Keratinocyte (primary cell): ENCODE results near the gene GPRIN2.
"Not testable (repeated sequence)": the region's sequence is repeated elsewhere in the genome, so short reads cannot be mapped to it uniquely, and the experiment has no call there.

Experiments used
- CTCF ChIP-seq, 3 experiments: IDR thresholded peaks in 1 of 3; conservative IDR thresholded peaks in 1 of 3; optimal IDR thresholded peaks in 1 of 3; 2 replicates in 2 of 3; 3 replicates in 1 of 3; pipeline versions ENCODE3 to v1.5.1; 2011; ENCODE audit warnings: low read length in 3 of 3, mild to moderate bottlenecking in 3 of 3, moderate library complexity in 2 of 3, control low read depth in 1 of 3, inconsistent platforms in 1 of 3; ENCODE audit not compliant: insufficient read depth in 2 of 3; ENCODE audit errors: extremely low read depth in 1 of 3
- EZH2 ChIP-seq: IDR thresholded peaks from one replicate; pipeline ENCODE4 v1.6.1; 2012; ENCODE audit warnings: inconsistent platforms, mild to moderate bottlenecking, low read length, moderate library complexity

DNA sequence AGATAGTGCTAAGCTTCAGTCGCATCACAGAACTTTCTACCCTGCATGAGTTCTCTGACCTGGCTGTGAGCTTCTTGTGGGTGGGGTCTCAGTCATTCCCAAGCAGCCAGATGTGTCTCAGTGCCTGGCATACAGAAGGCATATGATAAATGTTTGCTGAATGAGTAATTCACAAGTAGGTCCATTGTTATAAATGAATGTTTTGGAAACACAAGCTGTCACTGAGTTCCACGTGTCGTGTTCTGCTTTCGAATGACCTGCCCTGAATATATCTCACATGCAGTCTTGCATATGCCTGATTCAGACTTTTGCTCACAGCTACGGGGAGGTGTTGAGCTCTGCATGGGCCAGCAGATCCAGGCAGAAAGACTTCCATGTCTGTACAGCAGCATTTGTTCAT lies 44.5 kb downstream of the GPRIN2 start:
- TF ChIP-seq CTCF (optimal IDR thresholded peaks at IDR 0.05 in 1 of 3, IDR thresholded peaks at IDR 0.05 in 1 of 3, conservative IDR thresholded peaks at IDR 0.05 in 1 of 3; ENCODE audit: extremely low read depth in 1 of 3, insufficient read depth in 2 of 3, low read length in 3 of 3); EZH2: not testable (repeated sequence)
